ENCODE measurements around the gene AHCYL2. TPM values are rescaled to one million over a fixed set of nuclear protein-coding genes. Genes with fewer than 3 reads are reported as not detected.
A peak's percentile ranks its signal among the peaks of the same experiment; 100 is the strongest.

Gene AHCYL2
- total RNA-seq, 1 experiment from 2014 or later: 54.6 TPM

- no peak for DNase-seq
- Mint-ChIP-seq H3K4me3 (ENCODE audit: low read depth, unreplicated experiment) (no peak overlapping the region), H3K27me3 (ENCODE audit: unreplicated experiment) (no peaks in the 10 kb centered on the region), H3K4me1 (ENCODE audit: low read depth, unreplicated experiment) (no peaks in the 10 kb centered on the region), H3K36me3 (ENCODE audit: insufficient read depth, unreplicated experiment) (no peaks in the 10 kb centered on the region), H3K27ac (ENCODE audit: unreplicated experiment) (no peak overlapping the region), H3K9me3 (ENCODE audit: low read depth, unreplicated experiment) (no peaks in the 10 kb centered on the region)
- intact Hi-C loops (cut with micrococcal nuclease; ENCODE audit: unreplicated experiment): no loop called here
- TF ChIP-seq CTCF (IDR thresholded peaks at IDR 0.05; ENCODE audit: unreplicated experiment): no peak
- CTCF ChIA-PET: no interaction called here
- BruUV-seq (replicated peaks): no TSS peak
Measured at GRCh38 chr7:129393255-129393654, 168.4 kb downstream of the AHCYL2 start.

GRCh38 chr7:129394101-129394500 lies 169.3 kb downstream of the AHCYL2 start:
- Mint-ChIP-seq H3K27me3 (ENCODE audit: unreplicated experiment) (no peaks in the 10 kb centered on the region), H3K4me3 (ENCODE audit: low read depth, unreplicated experiment) (no peak overlapping the region), H3K4me1 (ENCODE audit: low read depth, unreplicated experiment) (no peaks in the 10 kb centered on the region), H3K36me3 (ENCODE audit: insufficient read depth, unreplicated experiment) (no peaks in the 10 kb centered on the region), H3K27ac (ENCODE audit: unreplicated experiment) (no peak overlapping the region), H3K9me3 (ENCODE audit: low read depth, unreplicated experiment) (no peaks in the 10 kb centered on the region)
- TF ChIP-seq CTCF (IDR thresholded peaks at IDR 0.05; ENCODE audit: unreplicated experiment): no peak
- no TSS peak for BruUV-seq (replicated peaks)
- DNase-seq: no peak
- intact Hi-C loops (cut with micrococcal nuclease; ENCODE audit: unreplicated experiment): no loop called here
- CTCF ChIA-PET: no interaction called here

- H3K27ac Mint-ChIP-seq (ENCODE audit: unreplicated experiment): no peak overlapping the region
- no peak for DNase-seq
- intact Hi-C loops (cut with micrococcal nuclease; ENCODE audit: unreplicated experiment): no loop called here
- CTCF ChIA-PET: no interaction called here
- H3K9me3 Mint-ChIP-seq (ENCODE audit: low read depth, unreplicated experiment): no peaks in the 10 kb centered on the region
- H3K36me3 Mint-ChIP-seq (ENCODE audit: insufficient read depth, unreplicated experiment): no peaks in the 10 kb centered on the region
- H3K4me3 Mint-ChIP-seq (ENCODE audit: low read depth, unreplicated experiment): no peak overlapping the region
- H3K27me3 Mint-ChIP-seq (ENCODE audit: unreplicated experiment): no peaks in the 10 kb centered on the region
- no peaks in the 10 kb centered on the region for H3K4me1 Mint-ChIP-seq (ENCODE audit: low read depth, unreplicated experiment)
- BruUV-seq (replicated peaks): no TSS peak
- no peak for TF ChIP-seq CTCF (IDR thresholded peaks at IDR 0.05; ENCODE audit: unreplicated experiment)
Measured at GRCh38 chr7:129394982-129395914, 170.4 kb downstream of the AHCYL2 start.

GRCh38 chr7:129401228-129401966 lies 176.6 kb downstream of the AHCYL2 start:
- BruUV-seq (replicated peaks): no TSS peak
- Mint-ChIP-seq H3K9me3 (ENCODE audit: low read depth, unreplicated experiment) (no peaks in the 10 kb centered on the region), H3K36me3 (ENCODE audit: insufficient read depth, unreplicated experiment) (peaks cover 9% of the 10 kb centered on the region), H3K4me3 (ENCODE audit: low read depth, unreplicated experiment) (no peak overlapping the region), H3K27me3 (ENCODE audit: unreplicated experiment) (no peaks in the 10 kb centered on the region), H3K4me1 (ENCODE audit: low read depth, unreplicated experiment) (no peaks in the 10 kb centered on the region), H3K27ac (ENCODE audit: unreplicated experiment) (no peak overlapping the region)
- DNase-seq: peak; percentile 1
- intact Hi-C loops (cut with micrococcal nuclease; ENCODE audit: unreplicated experiment): no loop called here
- TF ChIP-seq CTCF (IDR thresholded peaks at IDR 0.05; ENCODE audit: unreplicated experiment): no peak
- CTCF ChIA-PET: interaction anchor here (0.8 to 0.9 kb wide), 2 partner anchors 34 to 70 kb away, joined by 3 to 13 read pairs; no protein-coding TSS in a partner anchor

All from Calu3 (cell line).